HEK293 (cell line): Measurements from ENCODE around the gene RNU1-2.

Experiments used
- ZBTB21 ChIP-seq: fragments of 450-650 bp; formaldehyde crosslinking; IDR thresholded peaks from 2 replicates; pipeline ENCODE4 v1.5.1; 2017; ENCODE audit warnings: missing biosample characterization, missing genetic modification characterization
- ZBTB26 ChIP-seq: fragments of 450-650 bp; formaldehyde crosslinking; optimal IDR thresholded peaks from 2 replicates; pipeline ENCODE3; 2016; ENCODE audit warnings: missing biosample characterization, mild to moderate bottlenecking, missing genetic modification characterization
- ZFP37 ChIP-seq: fragments of 450-650 bp; formaldehyde crosslinking; IDR thresholded peaks from 2 replicates; pipeline ENCODE4 v1.5.1; 2016; ENCODE audit warnings: missing biosample characterization, missing genetic modification characterization
- ZNF184 ChIP-seq: fragments of 450-650 bp; IDR thresholded peaks from 2 replicates; pipeline ENCODE4 v1.5.1; 2018; ENCODE audit warnings: missing biosample characterization, mild to moderate bottlenecking, missing genetic modification characterization
- ZNF571 ChIP-seq: fragments of 450-650 bp; formaldehyde crosslinking; IDR thresholded peaks from 2 replicates; pipeline ENCODE4 v1.5.0; 2017; ENCODE audit warnings: missing biosample characterization, missing genetic modification characterization
- ZNF610 ChIP-seq: fragments of 450-650 bp; formaldehyde crosslinking; IDR thresholded peaks from 2 replicates; pipeline ENCODE4 v1.5.1; 2016; ENCODE audit warnings: missing biosample characterization, missing genetic modification characterization, borderline replicate concordance
- TF ChIP-seq, protein P1 (sequence below): fragments of 450-650 bp; formaldehyde crosslinking; IDR thresholded peaks from 2 replicates; pipeline ENCODE4 v1.5.1; 2016; ENCODE audit warnings: missing biosample characterization, missing genetic modification characterization
- TF ChIP-seq, protein P2 (sequence below): fragments of 450-650 bp; formaldehyde crosslinking; IDR thresholded peaks from 2 replicates; pipeline ENCODE4 v1.5.1; 2017; ENCODE audit warnings: missing biosample characterization, missing genetic modification characterization
- TF ChIP-seq, protein P3 (sequence below): fragments of 450-650 bp; formaldehyde crosslinking; IDR thresholded peaks from 2 replicates; pipeline ENCODE4 v1.5.1; 2016; ENCODE audit warnings: missing biosample characterization, missing genetic modification characterization, borderline replicate concordance

- TF ChIP-seq, protein P1, sequence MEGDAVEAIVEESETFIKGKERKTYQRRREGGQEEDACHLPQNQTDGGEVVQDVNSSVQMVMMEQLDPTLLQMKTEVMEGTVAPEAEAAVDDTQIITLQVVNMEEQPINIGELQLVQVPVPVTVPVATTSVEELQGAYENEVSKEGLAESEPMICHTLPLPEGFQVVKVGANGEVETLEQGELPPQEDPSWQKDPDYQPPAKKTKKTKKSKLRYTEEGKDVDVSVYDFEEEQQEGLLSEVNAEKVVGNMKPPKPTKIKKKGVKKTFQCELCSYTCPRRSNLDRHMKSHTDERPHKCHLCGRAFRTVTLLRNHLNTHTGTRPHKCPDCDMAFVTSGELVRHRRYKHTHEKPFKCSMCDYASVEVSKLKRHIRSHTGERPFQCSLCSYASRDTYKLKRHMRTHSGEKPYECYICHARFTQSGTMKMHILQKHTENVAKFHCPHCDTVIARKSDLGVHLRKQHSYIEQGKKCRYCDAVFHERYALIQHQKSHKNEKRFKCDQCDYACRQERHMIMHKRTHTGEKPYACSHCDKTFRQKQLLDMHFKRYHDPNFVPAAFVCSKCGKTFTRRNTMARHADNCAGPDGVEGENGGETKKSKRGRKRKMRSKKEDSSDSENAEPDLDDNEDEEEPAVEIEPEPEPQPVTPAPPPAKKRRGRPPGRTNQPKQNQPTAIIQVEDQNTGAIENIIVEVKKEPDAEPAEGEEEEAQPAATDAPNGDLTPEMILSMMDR, result no peak
- no peak for TF ChIP-seq ZBTB26 (tag by site-specific recombination)
- TF ChIP-seq, protein P2, sequence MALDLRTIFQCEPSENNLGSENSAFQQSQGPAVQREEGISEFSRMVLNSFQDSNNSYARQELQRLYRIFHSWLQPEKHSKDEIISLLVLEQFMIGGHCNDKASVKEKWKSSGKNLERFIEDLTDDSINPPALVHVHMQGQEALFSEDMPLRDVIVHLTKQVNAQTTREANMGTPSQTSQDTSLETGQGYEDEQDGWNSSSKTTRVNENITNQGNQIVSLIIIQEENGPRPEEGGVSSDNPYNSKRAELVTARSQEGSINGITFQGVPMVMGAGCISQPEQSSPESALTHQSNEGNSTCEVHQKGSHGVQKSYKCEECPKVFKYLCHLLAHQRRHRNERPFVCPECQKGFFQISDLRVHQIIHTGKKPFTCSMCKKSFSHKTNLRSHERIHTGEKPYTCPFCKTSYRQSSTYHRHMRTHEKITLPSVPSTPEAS, result no peak
- TF ChIP-seq ZNF610, result no peak
- TF ChIP-seq ZNF184 (tag by site-specific recombination), result no peak
- TF ChIP-seq, protein P3, sequence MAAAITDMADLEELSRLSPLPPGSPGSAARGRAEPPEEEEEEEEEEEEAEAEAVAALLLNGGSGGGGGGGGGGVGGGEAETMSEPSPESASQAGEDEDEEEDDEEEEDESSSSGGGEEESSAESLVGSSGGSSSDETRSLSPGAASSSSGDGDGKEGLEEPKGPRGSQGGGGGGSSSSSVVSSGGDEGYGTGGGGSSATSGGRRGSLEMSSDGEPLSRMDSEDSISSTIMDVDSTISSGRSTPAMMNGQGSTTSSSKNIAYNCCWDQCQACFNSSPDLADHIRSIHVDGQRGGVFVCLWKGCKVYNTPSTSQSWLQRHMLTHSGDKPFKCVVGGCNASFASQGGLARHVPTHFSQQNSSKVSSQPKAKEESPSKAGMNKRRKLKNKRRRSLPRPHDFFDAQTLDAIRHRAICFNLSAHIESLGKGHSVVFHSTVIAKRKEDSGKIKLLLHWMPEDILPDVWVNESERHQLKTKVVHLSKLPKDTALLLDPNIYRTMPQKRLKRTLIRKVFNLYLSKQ (tag by site-specific recombination), result no peak
- TF ChIP-seq ZBTB21 (tag by site-specific recombination), result no peak
- no peak for TF ChIP-seq ZNF571 (tag by site-specific recombination)
- TF ChIP-seq ZFP37, result no peak
Measured at GRCh38 chr1:16907870-16908758, 12.3 kb downstream of the RNU1-2 start.
